Non-pigmented ciliary epithelial cell (primary cell): ENCODE data around the gene MLXIP.

Source experiments
- DNase-seq: peaks from one replicate; pipeline ENCODE4 v3.0.0-alpha.2; 2010; ENCODE audit warnings: low read depth

The MLXIP gene

DNA sequence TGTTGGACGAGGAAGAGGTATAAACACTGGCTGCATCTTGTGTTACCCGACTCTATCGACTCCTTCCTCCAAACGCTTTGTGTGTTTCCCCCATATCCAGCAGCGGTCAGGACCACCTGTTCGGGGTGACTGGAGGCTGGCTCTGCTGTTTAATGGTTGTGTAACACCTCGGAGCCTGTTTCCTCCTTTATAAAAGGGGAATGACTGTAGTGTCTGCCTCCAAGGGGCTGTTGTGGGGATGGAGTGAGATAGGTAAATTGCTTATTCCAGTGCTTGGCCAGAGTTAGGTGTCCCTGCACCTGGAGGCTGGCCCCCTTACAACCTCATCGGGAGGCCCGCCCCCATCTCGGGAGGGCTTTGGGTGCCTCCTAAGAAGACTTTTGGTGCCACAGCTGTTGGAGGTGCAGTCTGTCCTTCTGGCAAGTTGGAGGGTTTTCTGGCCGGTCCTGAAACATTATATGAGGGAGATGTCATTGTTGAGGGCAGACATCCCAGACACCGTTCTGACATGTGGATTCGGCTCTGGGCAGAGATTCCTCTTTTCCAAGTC, 1.1 kb downstream of the MLXIP start:
- no peak for DNase-seq

DNA sequence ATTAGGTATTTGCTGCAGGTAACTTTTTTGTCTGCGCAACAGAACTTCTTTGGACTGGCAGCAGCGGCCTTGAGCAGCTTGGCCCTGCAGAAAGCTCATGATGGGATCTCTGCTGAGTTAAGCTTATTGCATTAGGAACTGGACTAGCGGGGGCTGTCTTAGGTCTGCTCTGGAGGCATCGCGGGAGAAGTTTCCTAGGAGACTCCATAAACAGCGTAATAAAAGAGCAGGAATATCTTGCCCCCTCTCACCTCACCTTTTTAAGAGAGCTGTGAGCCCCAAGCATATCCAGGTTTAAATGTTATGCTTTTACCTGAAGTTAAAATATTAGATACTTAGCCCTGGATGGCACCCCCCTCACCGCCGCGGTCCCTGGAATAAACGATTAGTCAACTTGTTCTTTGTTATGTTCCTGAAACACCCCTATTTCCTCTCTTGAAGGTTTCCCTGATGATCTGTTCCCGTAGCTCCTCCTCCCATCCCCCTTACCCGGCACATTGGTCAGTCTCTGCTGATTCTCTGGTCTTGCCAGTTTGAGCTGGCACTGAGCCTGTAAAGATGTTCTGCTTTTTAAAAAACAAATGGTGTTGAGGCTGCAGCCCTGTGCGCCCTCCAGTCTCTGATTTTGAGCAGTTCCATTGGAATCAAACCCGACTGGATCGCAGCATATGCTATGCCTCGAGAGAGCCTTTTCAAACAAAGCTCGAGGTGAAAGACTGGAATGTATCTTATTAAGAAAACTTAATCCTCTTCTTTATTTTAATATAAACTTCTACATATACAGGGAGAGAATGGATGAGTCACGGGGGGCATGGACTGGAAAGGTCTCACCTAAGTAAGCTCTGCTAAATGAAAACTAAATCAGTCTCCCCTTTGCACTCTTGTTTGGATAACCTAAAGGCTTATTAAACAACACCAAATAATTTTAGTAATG, 1.9 kb downstream of the MLXIP start:
- no peak for DNase-seq

DNA sequence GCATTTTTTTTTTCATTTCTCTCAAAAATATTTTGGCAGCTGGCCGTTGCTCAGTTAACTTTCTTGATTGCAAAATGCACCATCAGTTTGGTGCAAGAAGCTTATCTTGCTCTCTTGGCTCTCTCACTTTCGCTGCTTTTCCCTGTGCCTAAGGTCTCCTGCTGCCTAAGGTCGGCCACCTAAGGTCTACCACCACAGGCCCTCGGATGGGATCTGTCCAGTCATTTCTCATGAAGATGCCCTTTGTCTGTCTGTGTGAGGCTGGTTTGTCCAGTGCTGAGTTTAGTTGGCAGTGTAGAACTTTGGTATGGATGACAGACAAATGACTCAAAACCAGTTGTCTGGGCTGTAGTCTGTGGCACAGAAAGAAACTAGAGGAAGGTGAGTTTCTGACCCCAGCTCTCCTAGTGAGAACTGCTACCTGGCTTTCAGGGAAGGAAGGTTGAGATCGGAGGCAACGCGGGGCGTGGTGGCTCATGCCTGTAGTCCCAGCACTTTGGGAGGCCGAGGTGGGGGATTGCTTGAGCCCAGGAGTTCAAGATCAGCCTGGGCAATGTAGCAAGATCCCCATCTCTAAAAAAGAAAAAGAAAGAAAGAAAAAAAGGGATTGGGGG, 2.6 kb downstream of the MLXIP start:
- no peak for DNase-seq

DNA sequence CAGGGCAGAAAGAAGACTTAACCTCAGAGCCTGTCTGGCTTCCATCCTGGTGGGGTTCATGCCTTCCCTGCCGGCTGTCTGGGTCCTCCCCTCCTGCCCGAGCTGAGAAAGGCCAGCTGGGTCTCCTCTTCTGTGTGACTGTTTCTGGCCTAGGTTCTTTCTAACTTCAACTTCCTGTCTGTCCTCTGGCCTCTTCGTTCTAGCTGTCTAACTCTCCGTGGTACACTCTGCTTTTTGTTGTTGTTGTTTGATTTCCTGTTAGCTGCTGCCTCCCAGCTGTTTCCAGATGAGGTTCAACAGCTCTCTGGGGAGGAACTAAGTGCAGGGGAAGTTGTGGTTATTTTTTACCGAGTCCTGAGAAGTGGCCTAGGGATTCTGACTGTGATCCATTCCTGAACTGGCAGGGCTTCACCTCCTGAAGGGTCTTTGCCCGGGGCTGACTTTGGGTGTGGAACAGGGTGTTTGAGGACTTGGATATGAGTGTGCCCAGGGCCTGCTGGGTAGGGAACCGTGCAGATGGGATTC, 3.2 kb downstream of the MLXIP start:
- DNase-seq: no peak

DNA sequence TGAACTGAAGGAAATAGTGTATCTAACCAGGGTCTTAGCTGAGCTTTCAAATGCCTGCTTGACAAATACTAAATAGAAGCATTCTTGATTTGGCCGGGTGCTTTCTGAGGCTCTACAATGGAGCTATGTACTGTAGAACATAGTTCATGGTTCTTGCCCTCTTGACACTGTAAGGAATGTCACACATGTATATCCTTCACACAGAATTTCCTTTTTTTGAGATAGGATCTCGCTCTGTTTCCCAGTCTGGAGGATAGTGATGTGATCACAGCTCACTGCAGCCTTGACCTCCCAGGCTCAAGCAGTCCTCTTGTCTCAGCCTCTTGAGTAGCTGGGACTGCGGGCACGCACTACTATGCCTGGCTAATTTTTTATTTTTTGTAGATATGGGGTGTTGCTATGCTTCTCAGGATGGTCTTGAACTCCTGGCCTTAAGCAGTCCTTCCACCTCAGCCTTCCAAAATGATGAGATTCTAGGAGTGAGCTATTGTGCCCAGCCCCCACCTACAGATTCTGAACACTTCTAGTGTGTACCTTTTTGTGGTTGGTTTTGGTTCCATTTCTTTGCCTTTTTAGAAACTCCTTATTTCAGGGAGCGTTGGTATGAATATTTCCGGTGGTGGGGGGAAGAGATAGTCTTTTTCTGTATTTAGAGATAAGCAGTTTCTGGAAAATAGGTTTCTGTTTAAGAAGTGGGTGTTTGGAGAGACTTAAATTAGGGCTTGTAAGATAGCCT, 4.2 kb downstream of the MLXIP start:
- no peak for DNase-seq

DNA sequence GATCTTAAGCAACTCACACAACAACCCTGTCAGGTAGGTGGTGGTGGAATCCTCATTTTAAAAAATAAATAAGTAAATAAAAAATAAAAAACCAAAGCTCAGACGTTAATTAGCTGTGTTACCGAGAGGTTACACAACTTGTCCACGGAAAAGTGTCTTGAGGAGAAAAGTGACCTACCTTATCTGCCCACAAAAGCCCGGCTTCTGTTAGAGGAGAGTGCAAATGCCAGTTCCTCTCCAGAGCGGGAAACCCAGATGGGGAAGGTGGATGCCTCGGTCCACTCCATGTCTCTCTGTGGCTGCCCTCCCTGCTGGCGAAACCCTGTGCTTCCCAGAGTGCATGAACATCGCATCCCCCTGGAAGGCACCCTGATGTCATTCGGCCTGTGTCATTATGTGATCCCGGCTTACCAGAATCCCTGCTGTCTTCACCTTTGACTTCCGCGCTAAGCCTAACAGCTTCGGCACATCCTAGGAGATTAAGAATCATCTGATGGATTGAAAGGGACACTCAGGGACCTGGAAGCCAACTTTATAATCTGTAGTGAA, 6.4 kb downstream of the MLXIP start:
- DNase-seq: no peak

DNA sequence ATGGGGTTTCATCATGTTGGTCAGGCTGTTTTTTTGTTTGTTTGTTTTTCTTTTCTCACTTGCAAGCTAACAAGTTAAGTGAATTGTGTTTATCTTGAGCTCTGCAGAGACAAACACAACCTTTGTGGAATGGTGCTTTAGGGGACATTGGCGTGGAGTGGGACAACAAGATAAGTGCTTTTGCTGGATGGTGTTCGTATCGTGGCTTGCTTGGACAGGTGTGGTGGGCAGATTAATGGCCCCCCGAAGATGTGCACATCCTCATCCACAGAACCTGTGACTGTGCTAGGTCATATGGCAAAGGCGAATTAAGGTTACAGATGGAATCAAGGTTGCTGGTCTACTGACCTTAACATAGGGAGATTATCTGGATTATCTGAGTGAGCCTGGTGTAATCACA, 7.0 kb downstream of the MLXIP start:
- DNase-seq: no peak

DNA sequence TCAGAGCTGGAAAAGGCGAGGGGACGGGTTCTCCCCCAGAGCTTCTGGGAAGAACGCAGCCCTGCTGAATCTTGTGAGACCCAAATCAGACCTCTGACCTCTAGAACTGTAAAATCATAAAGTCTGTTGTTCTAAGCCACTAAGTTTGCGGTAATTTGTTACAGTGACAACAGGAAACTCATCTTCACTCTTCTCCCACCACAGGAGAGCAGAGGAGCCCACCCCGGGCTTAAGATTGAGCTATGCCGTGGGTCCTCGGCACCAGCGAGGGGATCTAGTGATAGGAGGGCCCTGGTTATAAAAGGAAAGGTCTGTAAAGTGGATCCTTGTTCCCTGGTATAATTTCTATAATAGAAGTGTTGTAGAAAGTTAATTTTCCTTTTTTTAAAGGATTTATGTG, 7.6 kb downstream of the MLXIP start:
- DNase-seq: no peak

DNA sequence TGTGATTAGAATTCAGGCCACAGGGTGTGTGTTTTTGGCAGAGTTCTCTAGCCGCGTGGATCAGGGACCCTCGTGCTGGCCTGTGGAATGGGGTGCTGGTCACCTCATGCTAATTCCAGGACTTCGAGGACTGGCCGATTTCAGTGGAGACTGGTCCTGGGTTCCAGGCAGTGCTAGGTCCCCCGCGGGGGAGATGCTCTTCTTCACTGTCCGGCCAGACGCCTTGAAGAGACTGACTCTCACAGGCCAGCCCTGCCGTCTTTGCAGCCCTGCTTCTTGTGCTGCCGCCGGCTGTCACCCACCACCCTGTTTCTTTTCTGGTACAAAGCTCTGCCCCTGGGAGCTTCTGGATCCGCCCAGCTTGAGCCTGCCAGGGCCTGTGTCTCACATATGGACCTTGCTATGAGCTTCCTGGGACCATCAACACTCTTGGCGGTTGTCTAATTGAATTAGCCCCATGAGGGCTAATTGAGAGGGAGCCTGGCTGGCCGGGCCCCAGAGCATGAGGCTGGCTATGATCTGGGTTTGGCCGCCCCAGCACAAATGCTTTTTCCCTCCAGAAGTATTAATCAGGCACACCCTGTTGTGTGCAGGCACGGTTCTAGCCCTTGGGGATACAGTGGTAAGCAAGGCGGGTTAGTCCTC, 8.2 kb downstream of the MLXIP start:
- DNase-seq: no peak

DNA sequence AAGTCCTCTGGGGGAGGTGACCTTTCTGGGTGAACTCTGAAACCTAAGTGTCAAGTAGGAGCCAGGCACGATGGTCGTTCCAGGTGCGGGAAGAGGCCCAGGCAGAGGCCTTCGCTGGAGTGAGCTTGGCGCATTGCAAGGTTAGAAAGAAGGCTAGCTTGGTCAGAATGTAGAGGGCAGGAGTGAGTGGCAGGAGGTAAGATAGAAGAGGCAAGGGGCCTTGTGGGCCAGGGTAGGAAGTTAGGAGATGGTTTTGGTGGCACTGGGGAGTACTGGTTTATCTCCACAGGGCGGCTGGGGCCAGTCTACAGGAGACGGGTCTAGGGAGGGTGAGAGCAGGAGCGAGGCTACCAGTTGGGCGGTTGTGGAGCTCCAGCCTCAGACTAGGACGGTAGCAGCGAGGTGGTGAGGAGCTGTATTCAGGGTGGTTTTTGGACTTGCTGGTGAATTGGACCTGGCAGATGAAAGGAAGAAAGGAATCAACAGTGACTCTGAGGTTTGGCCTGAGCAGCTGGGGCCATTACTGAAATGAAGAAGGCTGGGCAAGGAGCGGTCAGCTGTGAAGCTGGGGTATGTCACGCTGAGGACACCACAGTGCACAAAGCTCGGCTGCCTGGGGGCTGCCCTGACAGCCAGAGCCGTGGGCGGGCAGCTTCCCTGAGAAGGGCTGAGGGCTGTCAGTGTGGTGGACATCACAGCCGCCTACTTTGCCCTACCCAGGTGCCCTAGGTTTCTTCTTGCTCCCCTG, 9.0 kb downstream of the MLXIP start:
- DNase-seq: no peak

DNA sequence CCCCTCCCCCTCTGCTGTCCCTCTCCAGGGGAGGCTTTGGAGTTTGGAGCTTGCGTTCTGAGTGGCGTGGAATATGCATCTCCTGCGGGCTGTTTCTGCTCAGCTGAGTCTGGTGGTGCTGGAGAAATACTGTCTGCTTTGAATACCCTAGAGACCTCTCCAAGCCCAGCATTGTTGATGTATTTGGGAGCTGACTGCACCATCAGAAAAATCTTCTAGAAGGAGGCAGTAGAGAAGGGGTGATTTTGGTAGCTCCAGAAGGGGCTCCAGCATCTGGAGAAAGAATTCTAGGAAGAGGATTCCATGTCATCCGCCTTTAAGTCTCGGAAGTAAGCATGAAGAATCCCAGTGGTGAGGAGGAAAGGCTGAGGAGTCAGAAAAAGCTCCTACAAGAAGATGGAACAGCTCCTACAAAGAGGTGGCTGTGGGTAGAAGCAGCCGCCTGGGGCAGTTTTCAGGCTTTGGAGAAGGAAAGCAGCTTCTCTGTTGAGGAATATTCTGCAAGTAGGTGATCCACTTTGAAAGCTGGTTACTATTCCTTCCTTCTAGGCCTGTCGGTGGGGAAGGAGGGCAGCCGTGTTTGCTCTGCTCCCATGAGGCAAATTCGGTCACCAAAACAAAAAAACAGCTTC, 9.7 kb downstream of the MLXIP start:
- no peak for DNase-seq

DNA sequence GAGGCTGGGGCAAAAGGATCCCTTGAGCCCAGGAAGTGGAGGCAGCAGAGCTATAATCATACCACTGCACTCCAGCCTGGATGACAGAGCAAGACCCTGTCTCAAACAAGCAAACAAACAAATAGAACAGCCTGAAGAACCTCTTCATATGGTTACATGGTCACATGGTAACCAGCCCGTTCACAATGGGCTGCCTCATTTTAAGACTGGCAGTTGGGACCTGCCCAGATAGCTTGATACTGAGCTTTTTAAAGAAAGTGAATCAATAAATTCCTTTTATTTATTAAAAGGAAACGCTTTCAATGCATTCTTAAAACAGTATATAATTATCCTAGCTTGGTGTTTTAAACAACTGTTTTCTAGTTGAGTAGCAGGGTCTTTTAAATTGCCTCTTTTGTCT, 10.5 kb downstream of the MLXIP start:
- DNase-seq: no peak

DNA sequence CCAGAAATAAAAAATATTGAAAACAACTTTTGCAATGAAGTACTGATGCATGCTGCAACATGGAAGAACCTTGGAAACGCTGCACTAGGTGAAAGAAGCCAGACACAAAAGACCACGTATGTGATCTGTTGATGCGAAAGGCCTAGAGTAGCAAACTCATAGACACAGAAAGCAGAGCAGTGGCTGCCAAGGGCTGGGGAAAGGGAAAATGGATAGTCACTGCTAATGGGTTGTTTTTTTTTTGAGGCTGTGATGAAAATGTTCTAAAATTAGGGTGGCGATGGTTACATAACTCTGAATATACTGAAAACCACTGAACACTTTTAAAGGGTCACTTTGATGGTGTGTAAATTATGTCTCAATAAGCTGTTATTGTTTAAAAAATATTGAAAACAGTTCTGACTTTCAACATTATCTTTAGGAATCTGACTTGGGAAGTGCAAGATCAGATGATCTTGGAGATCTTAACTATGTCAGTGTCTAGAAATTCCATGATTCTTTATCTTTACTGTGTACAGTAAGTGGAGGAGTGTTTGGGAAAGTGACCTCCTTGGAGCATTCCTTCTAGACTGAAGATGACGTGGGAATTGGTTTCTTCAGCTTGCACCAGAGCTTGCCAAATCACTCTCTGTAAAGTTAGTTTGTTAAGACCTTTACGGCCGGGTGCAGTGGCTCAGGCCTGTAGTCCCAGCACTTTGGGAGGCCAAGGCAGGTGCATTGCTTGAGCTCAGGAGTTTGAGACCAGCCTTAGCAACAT, 12.4 kb downstream of the MLXIP start:
- DNase-seq: peak; percentile 86

DNA sequence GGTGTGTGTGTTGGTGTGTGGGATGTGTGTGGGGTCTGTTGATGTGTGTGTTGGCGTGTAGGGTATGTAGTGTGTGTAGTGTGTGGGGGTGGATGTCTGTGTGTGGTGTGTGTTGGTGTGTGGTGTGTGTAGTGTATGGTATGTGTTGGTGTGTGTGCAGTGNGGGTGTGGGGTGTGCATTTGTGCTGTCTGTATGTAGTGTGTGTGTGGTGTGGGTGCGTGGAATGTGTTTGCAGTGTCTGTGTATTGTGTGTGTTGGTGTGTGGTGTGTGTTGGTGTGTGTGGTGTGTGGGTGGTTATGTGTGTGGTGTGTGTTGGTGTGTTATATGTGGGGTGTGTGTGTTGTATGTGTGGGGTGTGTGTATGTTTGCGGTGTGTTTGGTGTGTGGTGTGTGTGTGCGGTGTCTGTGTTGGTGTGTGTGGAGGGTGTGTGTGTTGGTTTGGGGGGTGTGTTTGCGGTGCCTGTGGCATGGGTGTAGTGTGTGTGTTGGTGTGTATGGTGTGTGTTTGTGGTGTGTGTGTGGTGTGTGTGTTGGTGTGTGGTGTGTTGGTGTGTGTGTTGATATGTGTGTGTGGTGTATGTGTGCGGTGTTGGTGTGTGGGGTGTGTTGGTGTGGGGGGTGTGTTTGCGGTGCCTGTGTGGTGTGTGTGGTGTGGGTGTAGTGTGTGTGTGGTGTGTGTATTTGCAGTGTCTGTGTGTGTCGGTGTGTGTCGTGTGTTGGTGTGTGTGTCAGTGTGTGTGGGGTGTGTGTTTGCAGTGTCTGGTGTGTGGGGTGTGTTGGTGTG, 14.7 kb downstream of the MLXIP start:
- no peak for DNase-seq

DNA sequence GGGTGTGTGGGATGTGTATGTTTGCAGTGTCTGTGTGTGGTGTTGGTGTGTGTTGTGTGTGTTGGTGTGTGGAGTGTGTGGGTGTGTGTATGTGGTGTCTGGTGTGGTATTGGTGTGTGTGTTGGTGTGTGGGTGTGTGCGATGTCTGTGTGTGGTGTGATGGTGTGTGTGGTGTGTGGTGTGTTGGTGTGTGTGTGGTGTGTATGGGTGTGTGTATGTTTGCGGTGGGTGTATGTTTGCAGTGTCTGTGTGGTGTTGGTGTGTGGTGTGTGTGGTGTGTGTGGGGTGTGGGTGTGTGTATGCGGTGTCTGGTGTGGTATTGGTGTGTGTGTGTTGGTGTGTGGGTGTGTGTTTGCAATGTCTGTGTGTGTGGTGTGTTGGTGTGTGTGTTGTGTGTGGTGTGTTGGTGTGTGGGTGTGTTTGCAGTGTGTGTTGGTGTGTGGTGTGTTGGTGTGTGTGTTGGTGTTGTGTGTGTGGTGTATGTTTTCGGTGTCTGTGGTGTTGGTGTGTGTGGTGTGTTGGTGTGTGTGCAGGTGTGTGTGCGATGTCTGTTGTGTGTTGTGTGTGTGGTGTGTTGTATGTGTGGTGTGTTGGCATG, 15.7 kb downstream of the MLXIP start:
- DNase-seq: no peak

DNA sequence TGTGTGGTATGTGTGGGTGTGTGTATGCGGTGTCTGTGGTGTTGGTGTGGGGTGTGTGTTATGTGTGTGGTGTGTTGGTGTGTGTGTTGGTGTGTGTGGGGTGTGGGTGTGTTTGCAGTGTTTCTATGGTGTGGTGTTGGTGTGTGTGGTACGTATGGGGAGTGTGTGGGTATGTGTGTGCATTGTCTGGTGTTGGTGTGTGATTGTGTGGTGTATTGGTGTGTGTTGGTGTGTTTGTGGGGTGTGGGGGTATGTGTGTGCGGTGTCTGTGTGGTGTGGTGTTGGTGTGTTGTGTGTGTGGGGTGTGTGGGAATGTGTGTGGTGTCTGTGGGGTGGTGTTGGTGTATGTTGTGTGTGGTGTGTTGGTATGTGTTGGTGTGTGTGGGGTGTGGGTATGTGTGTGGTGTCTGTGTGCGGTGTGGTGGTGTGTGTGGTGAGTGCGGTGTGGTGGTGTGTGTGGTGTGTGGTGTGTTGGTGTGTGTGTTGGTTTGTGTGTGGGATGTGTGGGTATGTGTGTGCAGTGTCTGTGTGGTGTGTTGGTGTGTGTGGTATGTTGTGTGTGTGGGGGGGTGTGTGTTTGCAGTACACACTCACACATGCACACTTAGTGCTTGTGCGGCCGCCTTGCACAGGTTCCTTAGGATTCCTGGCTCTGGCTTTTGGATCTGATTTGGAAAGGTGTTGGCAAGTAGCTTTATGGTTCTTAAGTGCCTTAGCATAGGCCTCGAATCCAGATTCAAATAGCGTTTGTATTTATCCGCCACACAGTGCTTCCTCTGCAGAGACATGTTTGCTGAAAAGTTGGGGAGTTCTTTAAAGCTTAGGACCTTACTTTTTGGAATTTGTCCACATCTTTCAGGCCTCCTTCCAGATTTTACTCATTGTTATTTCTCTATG, 16.4 kb downstream of the MLXIP start:
- DNase-seq: no peak

DNA sequence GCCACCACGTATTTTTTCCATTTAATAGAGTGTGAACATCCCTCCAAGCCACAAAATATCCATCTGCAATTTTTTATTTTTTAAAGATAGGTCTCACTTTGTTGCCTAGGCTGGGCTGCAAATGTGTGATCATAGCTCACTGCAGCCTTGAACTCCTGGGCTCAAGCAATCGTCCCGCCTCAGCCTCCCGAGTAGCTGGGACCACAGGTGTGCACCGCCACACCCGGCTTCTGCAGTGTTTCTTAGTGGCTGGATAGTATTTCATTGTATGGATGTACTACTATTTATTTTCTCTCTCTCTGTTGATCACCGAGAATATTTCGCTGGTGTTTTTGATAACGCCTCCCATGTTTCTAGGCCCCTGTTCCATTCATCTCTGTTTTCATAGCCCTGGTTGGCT, 17.5 kb downstream of the MLXIP start:
- DNase-seq: no peak
